Ovary (tissue), 3 donors: Measurements from ENCODE around the gene HLX.

Experiments
- POLR2A ChIP-seq: fragments of 450-650 bp; IDR thresholded peaks from one replicate; pipeline ENCODE4 v1.6.1; 2017; ENCODE audit warnings: antibody characterized with exemption, mild to moderate bottlenecking, moderate library complexity
- TF ChIP-seq, protein P1 (sequence below), 3 donors: fragments of 450-650 bp in 2 of 3; fragments of 200-600 bp in 1 of 3; IDR thresholded peaks; one replicate each; pipeline versions ENCODE4 v1.5.1 to v1.8.0; 2016 to 2022; ENCODE audit warnings: antibody characterized with exemption in 3 of 3, mild to moderate bottlenecking in 1 of 3
- donor health status: DM: no; HTN: no; CAD: no.

DNA sequence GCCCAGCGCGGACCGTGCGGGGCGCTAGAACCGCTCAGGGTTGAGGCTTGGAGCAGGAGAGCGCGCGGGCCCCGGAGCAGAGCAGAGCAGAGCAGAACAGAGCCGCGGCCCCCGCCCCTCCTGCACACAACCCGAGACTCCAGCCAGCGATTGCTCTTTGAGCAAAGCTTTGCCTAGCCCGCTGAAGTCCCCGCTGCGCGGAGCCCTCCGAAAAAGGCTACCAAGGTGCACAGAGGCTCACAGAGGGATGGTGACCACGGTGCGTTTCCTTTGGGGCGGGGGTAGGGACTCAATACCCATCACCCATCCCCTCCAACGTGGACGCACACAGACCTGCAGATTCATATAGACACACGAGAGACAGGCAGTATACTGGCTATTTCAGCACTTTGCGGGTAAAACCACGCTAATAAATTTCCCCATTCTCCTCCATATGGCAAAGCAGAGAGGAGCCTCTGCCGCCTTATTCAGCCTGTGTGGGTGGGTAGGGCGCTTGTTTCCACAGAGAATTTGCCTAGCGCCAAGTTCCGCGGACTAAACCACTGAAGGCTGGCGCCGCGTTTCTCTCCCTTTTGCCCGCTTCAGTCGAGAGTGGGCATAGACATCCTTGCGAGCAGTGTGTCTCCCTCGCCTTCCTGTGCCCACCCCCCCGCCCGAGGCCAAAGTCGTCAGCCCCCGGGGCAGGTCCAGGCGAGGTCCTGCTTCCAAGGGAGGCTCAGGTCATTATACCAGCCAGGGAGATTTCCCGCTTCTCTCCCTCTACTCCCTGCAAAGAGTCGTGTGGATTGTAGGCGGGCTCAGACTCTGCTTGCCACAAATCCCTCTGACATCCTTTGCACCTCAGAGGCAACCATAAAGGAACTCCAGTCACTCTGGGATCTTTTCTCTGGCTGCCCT lies 8.5 kb downstream of the HLX start:
- no peak for TF ChIP-seq POLR2A
- TF ChIP-seq, protein P1, sequence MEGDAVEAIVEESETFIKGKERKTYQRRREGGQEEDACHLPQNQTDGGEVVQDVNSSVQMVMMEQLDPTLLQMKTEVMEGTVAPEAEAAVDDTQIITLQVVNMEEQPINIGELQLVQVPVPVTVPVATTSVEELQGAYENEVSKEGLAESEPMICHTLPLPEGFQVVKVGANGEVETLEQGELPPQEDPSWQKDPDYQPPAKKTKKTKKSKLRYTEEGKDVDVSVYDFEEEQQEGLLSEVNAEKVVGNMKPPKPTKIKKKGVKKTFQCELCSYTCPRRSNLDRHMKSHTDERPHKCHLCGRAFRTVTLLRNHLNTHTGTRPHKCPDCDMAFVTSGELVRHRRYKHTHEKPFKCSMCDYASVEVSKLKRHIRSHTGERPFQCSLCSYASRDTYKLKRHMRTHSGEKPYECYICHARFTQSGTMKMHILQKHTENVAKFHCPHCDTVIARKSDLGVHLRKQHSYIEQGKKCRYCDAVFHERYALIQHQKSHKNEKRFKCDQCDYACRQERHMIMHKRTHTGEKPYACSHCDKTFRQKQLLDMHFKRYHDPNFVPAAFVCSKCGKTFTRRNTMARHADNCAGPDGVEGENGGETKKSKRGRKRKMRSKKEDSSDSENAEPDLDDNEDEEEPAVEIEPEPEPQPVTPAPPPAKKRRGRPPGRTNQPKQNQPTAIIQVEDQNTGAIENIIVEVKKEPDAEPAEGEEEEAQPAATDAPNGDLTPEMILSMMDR (IDR thresholded peaks at IDR 0.05), result no peak
